ENCODE measurements around the gene FAM236A.
"Not testable (repeated sequence)": the region's sequence is repeated elsewhere in the genome, so short reads cannot be mapped to it uniquely, and the experiment has no call there.

The FAM236A gene

DNA sequence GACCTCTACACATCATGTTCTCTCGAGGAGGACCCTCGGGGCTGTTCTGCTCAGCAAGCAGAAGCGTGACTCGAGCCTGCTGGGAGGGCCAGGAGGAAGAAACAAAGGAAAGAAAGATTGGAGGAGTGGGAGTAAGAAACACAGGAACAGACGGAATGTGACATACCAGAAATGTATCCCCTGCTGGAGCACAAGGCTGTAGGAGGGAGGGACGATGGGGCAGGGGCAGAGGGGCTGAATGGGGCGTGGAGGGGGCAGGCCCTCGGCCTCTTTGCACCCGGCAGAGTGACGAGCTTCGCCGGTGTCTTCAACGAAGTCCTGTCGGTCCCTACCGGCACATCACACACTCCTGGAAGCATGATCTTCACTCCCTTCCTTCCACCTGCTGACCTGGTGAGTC is at the start of gene FAM236A:
TSS of gene FAM236A (plus strand) at position 301 of the 400 bp plus-strand sequence. CDS start at position 358, 57 bp downstream.
- H3K27ac ChIP-seq = not testable (repeated sequence)

DNA sequence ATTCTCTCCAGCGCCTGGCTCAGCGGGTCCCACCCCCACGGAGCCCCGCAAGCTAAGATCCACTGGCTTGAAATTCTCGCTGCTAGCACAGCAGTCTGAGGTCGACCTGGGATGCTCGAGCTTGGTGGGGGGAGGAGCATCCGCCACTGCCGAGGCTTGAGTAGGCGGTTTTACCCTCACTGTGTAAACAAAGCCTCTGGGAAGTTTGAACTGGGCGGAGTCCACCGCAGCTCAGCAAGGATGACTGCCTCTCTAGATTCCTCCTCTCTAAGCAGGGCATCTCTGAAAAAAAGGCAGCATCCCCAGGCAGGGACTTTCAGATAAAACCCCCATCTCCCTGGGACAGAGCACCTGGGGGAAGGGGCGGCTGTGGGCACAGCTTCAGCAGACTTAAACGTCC is 48.3 kb upstream of the FAM236A start:
- not testable (repeated sequence) for H3K27ac ChIP-seq

- H3K27ac ChIP-seq = not testable (repeated sequence)
Measured at GRCh38 chrX:72912315-72912714, 25.7 kb upstream of the FAM236A start, which contains the start of gene FAM236C. Gene FAM236C, plus strand, starts transcription at chrX:72912615. Its CDS starts 100 bp downstream, at chrX:72912715.

DNA sequence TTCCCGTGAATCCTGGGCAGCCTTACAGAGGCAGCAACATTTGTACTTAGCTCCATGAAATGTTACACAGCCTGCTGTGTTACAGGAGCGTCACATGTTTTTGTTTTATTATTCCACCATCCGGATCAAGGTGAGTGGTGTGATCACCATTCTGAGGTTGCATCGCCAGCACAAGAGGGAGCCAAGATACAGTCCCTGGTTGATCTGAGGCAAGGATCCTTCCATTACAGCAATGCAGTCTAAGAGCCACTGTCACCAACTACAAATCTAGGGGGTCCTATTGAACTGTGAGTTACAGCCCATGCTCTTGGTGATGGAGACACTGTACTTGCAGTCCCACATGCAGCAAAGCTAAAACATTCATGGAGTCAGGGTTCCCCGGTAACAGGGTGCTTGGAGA is 21.9 kb upstream of the FAM236A start:
- H3K27ac ChIP-seq = not testable (repeated sequence)

DNA sequence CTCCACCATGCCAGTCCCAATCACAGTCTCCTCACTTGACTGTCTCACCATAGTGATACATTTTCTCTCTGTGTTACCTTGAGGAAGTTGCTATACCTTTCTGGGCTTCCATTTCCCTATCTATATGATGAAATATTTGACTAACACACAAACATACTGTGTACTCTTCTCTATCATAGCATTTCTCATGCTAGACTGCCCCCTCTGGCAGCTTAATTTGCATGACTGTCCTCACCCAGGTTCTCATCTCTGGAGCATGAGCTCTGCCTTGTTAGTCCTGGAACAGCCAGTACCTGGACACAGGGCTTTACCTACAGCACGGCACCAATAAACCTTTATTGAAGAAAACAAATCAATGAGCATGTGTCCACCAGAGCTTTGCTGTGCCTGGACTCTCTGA is 5.7 kb upstream of the FAM236A start:
- not testable (repeated sequence) for H3K27ac ChIP-seq

DNA sequence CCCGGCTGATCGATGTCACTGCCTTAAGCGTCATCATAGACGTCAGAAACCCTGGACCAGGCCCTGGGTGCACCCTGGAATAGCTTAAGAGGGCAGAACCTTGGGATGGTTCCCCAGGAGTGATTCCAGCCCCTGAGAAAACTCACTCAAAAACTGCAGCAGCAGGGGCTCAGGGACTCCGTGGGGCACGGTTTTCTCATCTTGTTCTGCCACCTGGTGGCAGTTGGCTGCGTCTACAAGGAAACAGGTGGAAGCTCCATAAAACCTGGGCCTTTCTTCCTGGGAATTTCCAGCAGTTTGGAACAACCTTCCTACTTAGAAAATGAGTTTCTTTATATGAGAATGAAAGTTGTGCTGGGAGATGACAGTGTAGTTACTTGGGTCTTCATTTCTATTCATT is 1.6 kb upstream of the FAM236A start:
- not testable (repeated sequence) for H3K27ac ChIP-seq

DNA sequence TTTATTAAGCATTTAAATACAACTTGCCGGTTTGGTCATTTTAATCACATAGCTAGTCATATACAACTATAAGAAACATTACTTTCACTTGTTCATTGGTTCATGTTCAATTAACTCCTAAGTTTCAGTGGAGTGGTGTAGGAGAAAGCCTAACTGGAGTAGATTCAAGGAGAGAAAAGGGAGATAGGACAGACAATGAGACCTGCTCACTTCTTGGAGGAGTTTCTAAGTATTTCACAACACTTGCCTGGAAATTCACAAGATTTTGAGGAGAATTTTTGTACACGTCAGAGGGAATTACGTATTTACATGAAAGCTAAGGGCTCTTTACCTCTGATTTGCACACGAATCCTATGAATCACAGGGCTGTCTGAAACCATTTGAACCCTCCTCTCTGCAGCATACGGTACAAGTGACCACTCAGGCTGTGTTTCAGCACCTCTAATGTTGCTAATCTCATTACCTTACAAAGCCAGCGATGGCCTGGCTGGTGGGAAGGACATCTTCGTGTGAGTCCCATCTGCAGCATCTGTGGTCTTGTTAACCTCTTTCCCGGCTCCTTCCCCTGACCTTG is 1.0 kb upstream of the FAM236A start:
- H3K27ac ChIP-seq = not testable (repeated sequence)

GRCh38 chrX:72942272-72942671 is 4.3 kb downstream of the FAM236A start:
- H3K27ac ChIP-seq = not testable (repeated sequence)

GRCh38 chrX:72943035-72943818 is 5.2 kb downstream of the FAM236A start:
- not testable (repeated sequence) for H3K27ac ChIP-seq

- not testable (repeated sequence) for H3K27ac ChIP-seq
Measured at GRCh38 chrX:72943819-72944169, 5.8 kb downstream of the FAM236A start, which contains the start of gene DMRTC1. Gene DMRTC1, minus strand, starts transcription at chrX:72943837. Its CDS starts 68,143 bp downstream, at chrX:72875694.

GRCh38 chrX:72959971-72960370 is 22.0 kb downstream of the FAM236A start:
- not testable (repeated sequence) for H3K27ac ChIP-seq

- not testable (repeated sequence) for H3K27ac ChIP-seq
Measured at GRCh38 chrX:72971859-72972258, 33.9 kb downstream of the FAM236A start.

DNA sequence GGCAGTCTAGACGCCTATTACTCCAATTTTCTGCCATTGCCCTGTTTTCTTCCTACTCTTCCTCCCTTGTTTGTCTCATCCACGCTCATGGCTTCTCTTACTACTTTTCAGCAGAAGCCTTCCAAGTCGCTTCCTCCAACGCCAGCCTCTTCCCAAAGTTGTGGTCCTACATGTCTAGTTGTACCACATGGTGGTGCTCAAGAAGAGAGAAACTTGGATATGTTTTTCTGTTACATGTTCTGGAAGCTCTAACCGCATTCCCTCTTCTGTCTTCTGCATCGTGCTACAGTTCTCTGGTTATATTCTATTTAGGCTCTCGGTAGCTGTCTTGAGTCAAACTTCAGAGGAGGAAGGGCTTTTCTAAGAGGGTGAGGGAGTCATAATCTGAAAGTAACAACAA is 36.9 kb downstream of the FAM236A start:
- not testable (repeated sequence) for H3K27ac ChIP-seq

- H3K27ac ChIP-seq = not testable (repeated sequence)
Measured at GRCh38 chrX:72980894-72981469, 43.0 kb downstream of the FAM236A start.

All from C4-2B (cell line).